Measurements from ENCODE around the gene FAM89B. TPM values are rescaled to one million over a fixed set of nuclear protein-coding genes. Genes with fewer than 3 reads are reported as not detected.

FAM89B gene
- total RNA-seq, 1 donor from 2014 or later = 184 TPM

GRCh38 chr11:65571940-65572339 lies 398 bp upstream of the FAM89B start:
- peak overlapping the region; percentile 94 for H3K4me3 Mint-ChIP-seq (ENCODE audit: unreplicated experiment)

GRCh38 chr11:65573391-65574079 lies 1.2 kb downstream of the FAM89B start:
- no peak for TF ChIP-seq CTCF (IDR thresholded peaks at IDR 0.05; ENCODE audit: partially characterized antibody, unreplicated experiment)
- Mint-ChIP-seq H3K4me3 (ENCODE audit: unreplicated experiment) (peak overlapping the region; percentile 94), H3K9me3 (ENCODE audit: unreplicated experiment) (peaks cover 30% of the 10 kb centered on the region), H3K27me3 (ENCODE audit: unreplicated experiment) (peaks cover 22% of the 10 kb centered on the region), H3K4me1 (ENCODE audit: low read depth, unreplicated experiment) (peaks cover 23% of the 10 kb centered on the region), H3K36me3 (ENCODE audit: unreplicated experiment) (no peaks in the 10 kb centered on the region), H3K27ac (ENCODE audit: unreplicated experiment) (peak overlapping the region; percentile 66)
- no peak for DNase-seq

More at GRCh38 chr11:65571940-65572339, 398 bp upstream of the FAM89B start:
- H3K4me1 Mint-ChIP-seq (ENCODE audit: low read depth, unreplicated experiment) = peaks cover 14% of the 10 kb centered on the region
- H3K27me3 Mint-ChIP-seq (ENCODE audit: unreplicated experiment) = peaks cover 15% of the 10 kb centered on the region
- DNase-seq = no peak
- peaks cover 24% of the 10 kb centered on the region for H3K9me3 Mint-ChIP-seq (ENCODE audit: unreplicated experiment)
- no peaks in the 10 kb centered on the region for H3K36me3 Mint-ChIP-seq (ENCODE audit: unreplicated experiment)
- TF ChIP-seq CTCF (IDR thresholded peaks at IDR 0.05; ENCODE audit: partially characterized antibody, unreplicated experiment) = no peak
- peak overlapping the region; percentile 98 for H3K27ac Mint-ChIP-seq (ENCODE audit: unreplicated experiment)

GRCh38 chr11:65574109-65574810 lies 1.9 kb downstream of the FAM89B start:
- peaks cover 29% of the 10 kb centered on the region for H3K9me3 Mint-ChIP-seq (ENCODE audit: unreplicated experiment)
- DNase-seq = peak; percentile 84
- peaks cover 22% of the 10 kb centered on the region for H3K27me3 Mint-ChIP-seq (ENCODE audit: unreplicated experiment)
- peaks cover 20% of the 10 kb centered on the region for H3K4me1 Mint-ChIP-seq (ENCODE audit: low read depth, unreplicated experiment)
- no peaks in the 10 kb centered on the region for H3K36me3 Mint-ChIP-seq (ENCODE audit: unreplicated experiment)
- peak overlapping the region; percentile 94 for H3K4me3 Mint-ChIP-seq (ENCODE audit: unreplicated experiment)
- H3K27ac Mint-ChIP-seq (ENCODE audit: unreplicated experiment) = peak overlapping the region; percentile 66
- peak; percentile 99 for TF ChIP-seq CTCF (IDR thresholded peaks at IDR 0.05; ENCODE audit: partially characterized antibody, unreplicated experiment)

- no peak for TF ChIP-seq CTCF (IDR thresholded peaks at IDR 0.05; ENCODE audit: partially characterized antibody, unreplicated experiment)
- no peak for DNase-seq
- peaks cover 22% of the 10 kb centered on the region for H3K27me3 Mint-ChIP-seq (ENCODE audit: unreplicated experiment)
- peak overlapping the region; percentile 85 for H3K4me3 Mint-ChIP-seq (ENCODE audit: unreplicated experiment)
- peaks cover 20% of the 10 kb centered on the region for H3K4me1 Mint-ChIP-seq (ENCODE audit: low read depth, unreplicated experiment)
- peak overlapping the region; percentile 52 for H3K27ac Mint-ChIP-seq (ENCODE audit: unreplicated experiment)
- H3K36me3 Mint-ChIP-seq (ENCODE audit: unreplicated experiment) = no peaks in the 10 kb centered on the region
- peaks cover 28% of the 10 kb centered on the region for H3K9me3 Mint-ChIP-seq (ENCODE audit: unreplicated experiment)
Measured at GRCh38 chr11:65574811-65575567, 2.7 kb downstream of the FAM89B start.

All from glutamatergic neuron (in vitro differentiated cells).